Measurements from ENCODE around the gene CTAG1A.
"Not testable (repeated sequence)": the region's sequence is repeated elsewhere in the genome, so short reads cannot be mapped to it uniquely, and the experiment has no call there.

The CTAG1A gene

DNA sequence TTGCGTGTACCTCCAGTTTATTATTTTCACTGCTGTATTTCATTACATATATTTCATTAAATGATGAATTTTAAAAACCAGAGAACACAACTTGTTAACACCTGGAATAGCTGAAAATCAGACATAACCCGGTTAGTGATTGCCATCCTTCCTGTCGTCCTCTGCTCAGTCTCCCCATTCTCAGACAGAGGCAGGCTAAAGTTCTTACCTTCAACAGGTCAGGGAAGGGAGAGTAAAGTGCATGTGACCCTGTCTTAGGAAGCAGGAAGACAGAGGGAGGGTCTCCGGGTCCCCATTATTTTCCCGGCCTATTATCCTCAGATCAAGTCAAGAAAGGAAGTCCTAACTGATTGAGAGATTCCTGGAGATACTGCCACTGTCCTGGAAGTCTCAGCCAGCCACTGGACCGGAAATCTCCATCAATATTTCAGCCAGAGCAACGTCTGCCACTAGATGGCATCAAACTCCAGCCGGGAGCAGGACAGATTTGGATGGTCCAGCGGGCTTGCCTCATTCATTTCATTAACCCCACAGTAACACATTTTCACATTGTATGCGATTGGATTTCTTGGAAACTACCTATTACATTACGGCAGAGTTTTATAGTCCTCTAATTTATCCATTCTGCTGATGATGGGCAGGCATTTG lies 36.0 kb downstream of the CTAG1A start:
- DNase-seq, result not testable (repeated sequence)

GRCh38 chrX:154628960-154629359 lies 44.0 kb downstream of the CTAG1A start:
- not testable (repeated sequence) for DNase-seq

DNA sequence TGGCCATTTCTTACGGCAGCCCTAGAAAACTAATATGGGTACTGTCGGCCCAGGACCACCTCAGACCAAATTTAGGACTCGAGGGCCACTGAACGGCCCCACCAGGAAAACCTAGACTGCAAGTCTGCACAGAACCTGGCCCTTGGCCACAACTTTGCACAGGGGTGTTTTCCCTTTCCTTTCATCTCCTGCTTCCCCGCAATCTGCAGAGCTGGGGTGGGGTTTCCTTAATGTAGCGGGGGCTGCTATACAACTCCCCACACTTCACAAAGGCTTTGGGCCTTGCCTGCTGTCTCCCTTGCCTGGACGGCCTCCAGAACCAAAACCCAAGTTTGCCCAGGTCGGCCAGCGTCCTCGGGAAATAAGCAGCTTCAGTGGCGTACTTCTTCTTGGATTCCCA lies 46.0 kb downstream of the CTAG1A start:
- not testable (repeated sequence) for DNase-seq

DNA sequence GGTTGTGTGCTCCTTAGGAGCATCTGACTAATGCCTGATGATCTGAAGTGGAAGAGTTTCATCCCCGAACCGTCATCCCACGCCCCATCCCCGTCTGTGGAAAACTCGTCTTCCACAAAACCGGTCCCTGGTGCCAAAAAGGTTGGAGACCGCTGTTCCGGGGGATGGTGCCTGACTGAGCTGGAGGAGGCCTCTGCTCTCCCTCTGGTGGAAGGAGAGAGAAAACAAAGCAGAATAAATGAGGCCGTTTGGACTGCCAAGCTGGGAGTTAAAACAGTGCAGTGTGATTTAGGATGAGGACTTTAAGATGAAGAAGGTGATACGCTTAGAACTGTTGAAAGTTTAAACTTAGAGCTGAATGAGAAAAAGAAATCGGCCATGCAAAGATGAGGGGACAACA lies 48.7 kb downstream of the CTAG1A start:
- not testable (repeated sequence) for DNase-seq

All from NCI-H1105 (cell line).